Upper lobe of right lung (tissue), 1 donor: ENCODE data around the gene MED25. TPM values are rescaled to one million over a fixed set of nuclear protein-coding genes. Genes with fewer than 3 reads are reported as not detected.

Experiments
- ATAC-seq: fragments of 200-7000 bp; cut with Tn5 transposase; one replicate; pipeline ENCODE4 v1.9.1; 2020; ENCODE audit warnings: mild to moderate bottlenecking, moderate library complexity
- DNase-seq: peaks from one replicate; pipeline ENCODE4 v3.0.0-alpha.2; 2020
- H3K27ac ChIP-seq: fragments of 200-600 bp; one replicate; pipeline ENCODE4 v1.8.0; 2022
- H3K27me3 ChIP-seq: fragments of 200-600 bp; one replicate; pipeline ENCODE4 v1.8.0; 2022; ENCODE audit warnings: mild to moderate bottlenecking
- H3K36me3 ChIP-seq: fragments of 200-600 bp; one replicate; pipeline ENCODE4 v1.8.0; 2022
- H3K4me1 ChIP-seq: fragments of 200-600 bp; one replicate; pipeline ENCODE4 v1.8.0; 2022
- H3K4me3 ChIP-seq: fragments of 200-600 bp; one replicate; pipeline ENCODE4 v1.8.0; 2022; ENCODE audit warnings: mild to moderate bottlenecking
- H3K9me3 ChIP-seq: fragments of 200-600 bp; one replicate; pipeline ENCODE4 v1.8.0; 2022
- CTCF ChIP-seq: fragments of 200-600 bp; IDR thresholded peaks from one replicate; pipeline ENCODE4 v1.8.0; 2022; ENCODE audit warnings: antibody characterized with exemption
- intact Hi-C: fragments of 100-400 bp; cut with DNase I; formaldehyde crosslinking; loops from one replicate; pipeline ENCODE4 v1.11.0; 2022
- total RNA-seq: library from RNA; stranded (reverse); fragmentation: NEBNext Ultra II Directional; extraction: Animal tissue kit (Norgen Biotek cat#: 25700); gene quantifications from one replicate; pipeline ENCODE4 v1.2.1, GENCODE V29; 2021
- donor health status: DM: no; HTN: yes; CAD: no; lungs with severe emphysema.

MED25 gene
- total RNA-seq, 1 donor from 2014 or later: 45.9 TPM

GRCh38 chr19:49861107-49861506 is 43.0 kb downstream of the MED25 start:
- DNase-seq (peak; percentile 72), ATAC-seq (no peak)
- intact Hi-C loops: no loop called here

GRCh38 chr19:49861541-49862378 is 43.7 kb downstream of the MED25 start:
- Histone ChIP-seq H3K9me3 (no peaks in the 10 kb centered on the region), H3K4me3 (no peak overlapping the region), H3K4me1 (peaks cover 13% of the 10 kb centered on the region), H3K27ac (no peak overlapping the region), H3K27me3 (no peaks in the 10 kb centered on the region), H3K36me3 (peaks cover 71% of the 10 kb centered on the region)
- no peak for TF ChIP-seq CTCF
- intact Hi-C loops: no loop called here
- ATAC-seq (no peak), DNase-seq (no peak)

More at GRCh38 chr19:49861107-49861506, 43.0 kb downstream of the MED25 start:
- Histone ChIP-seq H3K4me1 (peaks cover 7% of the 10 kb centered on the region), H3K4me3 (no peak overlapping the region), H3K27me3 (no peaks in the 10 kb centered on the region), H3K9me3 (no peaks in the 10 kb centered on the region), H3K36me3 (peaks cover 72% of the 10 kb centered on the region), H3K27ac (no peak overlapping the region)
- no peak for TF ChIP-seq CTCF

- no peak for TF ChIP-seq CTCF
Measured at GRCh38 chr19:49862391-49863253, 44.5 kb downstream of the MED25 start.

GRCh38 chr19:49863254-49863934 is 45.3 kb downstream of the MED25 start:
- peaks cover 19% of the 10 kb centered on the region for H3K4me1 ChIP-seq
- ATAC-seq (no peak), DNase-seq (no peak)
- no peak overlapping the region for H3K27ac ChIP-seq
- H3K27me3 ChIP-seq: no peaks in the 10 kb centered on the region
- no peaks in the 10 kb centered on the region for H3K9me3 ChIP-seq
- no peak for TF ChIP-seq CTCF
- no peak overlapping the region for H3K4me3 ChIP-seq
- intact Hi-C loops: no loop called here
- H3K36me3 ChIP-seq: peaks cover 55% of the 10 kb centered on the region

More at GRCh38 chr19:49862391-49863253, 44.5 kb downstream of the MED25 start:
- no peak overlapping the region for H3K4me3 ChIP-seq
- intact Hi-C loops: no loop called here
- H3K27ac ChIP-seq: no peak overlapping the region
- H3K9me3 ChIP-seq: no peaks in the 10 kb centered on the region
- DNase-seq (peak; percentile 70), ATAC-seq (no peak)
- peaks cover 63% of the 10 kb centered on the region for H3K36me3 ChIP-seq
- H3K27me3 ChIP-seq: no peaks in the 10 kb centered on the region
- H3K4me1 ChIP-seq: peaks cover 13% of the 10 kb centered on the region

GRCh38 chr19:49863935-49864320 is 45.8 kb downstream of the MED25 start:
- Histone ChIP-seq H3K4me1 (peaks cover 25% of the 10 kb centered on the region), H3K27me3 (no peaks in the 10 kb centered on the region), H3K27ac (no peak overlapping the region), H3K4me3 (no peak overlapping the region), H3K36me3 (peaks cover 50% of the 10 kb centered on the region), H3K9me3 (no peaks in the 10 kb centered on the region)
- intact Hi-C loops: no loop called here
- no peak for DNase-seq
- no peak for ATAC-seq
- no peak for TF ChIP-seq CTCF
